Measurements from ENCODE around the gene PPP1R1C.
"Not testable (repeated sequence)": the region's sequence is repeated elsewhere in the genome, so short reads cannot be mapped to it uniquely, and the experiment has no call there.

PPP1R1C gene

GRCh38 chr2:181955010-181955409, 30.6 kb upstream of the PPP1R1C start:
- no peak for TF ChIP-seq CTCF (conservative IDR thresholded peaks at IDR 0.05; ENCODE audit: control insufficient read depth, insufficient read depth, low read depth, low read length)
- peak; percentile 74 for DNase-seq (ENCODE audit: low read depth)
- no peak overlapping the region for H3K4me3 ChIP-seq (ENCODE audit: control insufficient read depth, low read depth, low read length)

- not testable (repeated sequence) for DNase-seq (ENCODE audit: low read depth)
Observed at GRCh38 chr2:181955866-181956265, 29.8 kb upstream of the PPP1R1C start.

GRCh38 chr2:181957668-181958067, 28.0 kb upstream of the PPP1R1C start:
- DNase-seq (ENCODE audit: low read depth) = peak; percentile 21
- no peak overlapping the region for H3K4me3 ChIP-seq (ENCODE audit: control insufficient read depth, low read depth, low read length)
- TF ChIP-seq CTCF (conservative IDR thresholded peaks at IDR 0.05; ENCODE audit: control insufficient read depth, insufficient read depth, low read depth, low read length) = no peak

More at GRCh38 chr2:181955866-181956265, 29.8 kb upstream of the PPP1R1C start:
- not testable (repeated sequence) for H3K4me3 ChIP-seq (ENCODE audit: control insufficient read depth, low read depth, low read length)

- no peak for TF ChIP-seq CTCF (conservative IDR thresholded peaks at IDR 0.05; ENCODE audit: control insufficient read depth, insufficient read depth, low read depth, low read length)
- peak; percentile 13 for DNase-seq (ENCODE audit: low read depth)
- H3K4me3 ChIP-seq (ENCODE audit: control insufficient read depth, low read depth, low read length) = no peak overlapping the region
Observed at GRCh38 chr2:181958726-181959125, 26.9 kb upstream of the PPP1R1C start.

- no peak for TF ChIP-seq CTCF (conservative IDR thresholded peaks at IDR 0.05; ENCODE audit: control insufficient read depth, insufficient read depth, low read depth, low read length)
- DNase-seq (ENCODE audit: low read depth) = peak; percentile 16
- H3K4me3 ChIP-seq (ENCODE audit: control insufficient read depth, low read depth, low read length) = no peak overlapping the region
Observed at GRCh38 chr2:181959508-181959907, 26.1 kb upstream of the PPP1R1C start.

GRCh38 chr2:181961167-181961566, 24.5 kb upstream of the PPP1R1C start:
- not testable (repeated sequence) for H3K4me3 ChIP-seq (ENCODE audit: control insufficient read depth, low read depth, low read length); DNase-seq (ENCODE audit: low read depth)

- TF ChIP-seq CTCF (conservative IDR thresholded peaks at IDR 0.05; ENCODE audit: control insufficient read depth, insufficient read depth, low read depth, low read length) = no peak
Observed at GRCh38 chr2:181962142-181962541, 23.5 kb upstream of the PPP1R1C start.

GRCh38 chr2:181970160-181970794, 15.4 kb upstream of the PPP1R1C start:
- H3K4me3 ChIP-seq (ENCODE audit: control insufficient read depth, low read depth, low read length) = no peak overlapping the region
- no peak for DNase-seq (ENCODE audit: low read depth)
- TF ChIP-seq CTCF (conservative IDR thresholded peaks at IDR 0.05; ENCODE audit: control insufficient read depth, insufficient read depth, low read depth, low read length) = no peak

More at GRCh38 chr2:181962142-181962541, 23.5 kb upstream of the PPP1R1C start:
- H3K4me3 ChIP-seq (ENCODE audit: control insufficient read depth, low read depth, low read length) = no peak overlapping the region
- no peak for DNase-seq (ENCODE audit: low read depth)

All from fibroblast of mammary gland (primary cell).